ENCODE data around the gene GSTP1. TPM values are rescaled to one million over a fixed set of nuclear protein-coding genes. Genes with fewer than 3 reads are reported as not detected.
"Not testable (repeated sequence)": the region's sequence is repeated elsewhere in the genome, so short reads cannot be mapped to it uniquely, and the experiment has no call there.

The GSTP1 gene
- total RNA-seq, 1 donor from 2014 or later = 696 TPM

DNA sequence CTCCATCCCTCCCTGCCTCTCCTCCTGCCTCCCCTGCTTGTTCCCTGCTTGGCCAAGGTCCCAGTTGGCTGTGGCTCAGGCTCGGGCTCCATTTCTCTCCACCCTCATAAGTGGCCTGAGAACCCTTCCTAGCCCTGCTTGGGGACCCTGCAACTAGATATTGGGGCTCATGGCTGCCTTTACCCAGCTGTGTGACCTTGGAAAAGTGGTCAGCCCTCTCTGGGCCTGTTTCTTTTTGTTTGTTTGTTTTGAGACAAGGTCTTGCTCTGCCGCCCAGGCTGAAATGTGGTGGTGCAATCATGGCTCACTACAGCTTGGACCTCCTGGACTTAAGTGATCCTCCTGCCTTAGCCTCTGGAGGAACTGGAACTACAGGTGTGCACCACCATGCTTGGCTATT lies 40.0 kb upstream of the GSTP1 start:
- Mint-ChIP-seq H3K9me3 (ENCODE audit: unreplicated experiment) (no peaks in the 10 kb centered on the region), H3K27me3 (ENCODE audit: unreplicated experiment) (peaks cover 5% of the 10 kb centered on the region), H3K27ac (ENCODE audit: unreplicated experiment) (no peak overlapping the region), H3K36me3 (ENCODE audit: low read depth, unreplicated experiment) (no peaks in the 10 kb centered on the region), H3K4me3 (ENCODE audit: unreplicated experiment) (no peak overlapping the region), H3K4me1 (ENCODE audit: unreplicated experiment) (no peaks in the 10 kb centered on the region)
- TF ChIP-seq, protein P1, sequence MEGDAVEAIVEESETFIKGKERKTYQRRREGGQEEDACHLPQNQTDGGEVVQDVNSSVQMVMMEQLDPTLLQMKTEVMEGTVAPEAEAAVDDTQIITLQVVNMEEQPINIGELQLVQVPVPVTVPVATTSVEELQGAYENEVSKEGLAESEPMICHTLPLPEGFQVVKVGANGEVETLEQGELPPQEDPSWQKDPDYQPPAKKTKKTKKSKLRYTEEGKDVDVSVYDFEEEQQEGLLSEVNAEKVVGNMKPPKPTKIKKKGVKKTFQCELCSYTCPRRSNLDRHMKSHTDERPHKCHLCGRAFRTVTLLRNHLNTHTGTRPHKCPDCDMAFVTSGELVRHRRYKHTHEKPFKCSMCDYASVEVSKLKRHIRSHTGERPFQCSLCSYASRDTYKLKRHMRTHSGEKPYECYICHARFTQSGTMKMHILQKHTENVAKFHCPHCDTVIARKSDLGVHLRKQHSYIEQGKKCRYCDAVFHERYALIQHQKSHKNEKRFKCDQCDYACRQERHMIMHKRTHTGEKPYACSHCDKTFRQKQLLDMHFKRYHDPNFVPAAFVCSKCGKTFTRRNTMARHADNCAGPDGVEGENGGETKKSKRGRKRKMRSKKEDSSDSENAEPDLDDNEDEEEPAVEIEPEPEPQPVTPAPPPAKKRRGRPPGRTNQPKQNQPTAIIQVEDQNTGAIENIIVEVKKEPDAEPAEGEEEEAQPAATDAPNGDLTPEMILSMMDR (IDR thresholded peaks at IDR 0.05; ENCODE audit: unreplicated experiment) = no peak
- DNase-seq (ENCODE audit: low spot score) = no peak

DNA sequence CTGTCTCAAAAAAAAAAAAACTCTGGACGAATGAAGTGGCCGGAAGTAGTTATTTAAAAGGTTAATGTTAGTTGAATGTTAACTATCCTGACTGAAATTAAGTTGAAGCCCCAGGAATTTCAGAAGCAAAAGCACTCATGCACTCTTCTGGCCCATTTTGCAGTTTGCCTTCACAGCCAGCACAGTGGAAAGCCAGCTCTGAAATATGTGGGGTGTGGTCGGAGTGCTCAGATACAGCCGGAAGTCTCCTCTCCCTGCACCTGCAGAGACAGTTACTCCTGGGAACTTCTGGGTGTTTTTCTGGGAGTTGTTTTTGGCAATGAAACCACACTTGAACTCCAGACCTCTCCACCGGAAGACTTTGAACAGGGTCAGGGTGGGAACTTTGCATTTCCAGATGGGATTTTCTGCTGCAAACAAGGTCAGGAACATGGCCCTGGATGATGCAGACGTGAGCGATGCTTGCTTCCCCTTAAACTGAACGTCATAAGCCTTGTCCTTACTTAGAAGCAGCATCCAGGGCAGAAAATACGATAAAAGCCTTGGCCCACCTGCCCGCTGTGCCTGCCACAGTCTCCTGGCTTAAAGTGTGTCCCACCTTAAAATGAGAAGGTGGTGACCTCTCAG lies 38.9 kb upstream of the GSTP1 start:
- H3K4me3 Mint-ChIP-seq (ENCODE audit: unreplicated experiment) = no peak overlapping the region
- DNase-seq (ENCODE audit: low spot score) = no peak
- H3K4me1 Mint-ChIP-seq (ENCODE audit: unreplicated experiment) = no peaks in the 10 kb centered on the region
- TF ChIP-seq, protein P1 (IDR thresholded peaks at IDR 0.05; ENCODE audit: unreplicated experiment) = no peak
- H3K36me3 Mint-ChIP-seq (ENCODE audit: low read depth, unreplicated experiment) = no peaks in the 10 kb centered on the region
- no peak overlapping the region for H3K27ac Mint-ChIP-seq (ENCODE audit: unreplicated experiment)
- H3K9me3 Mint-ChIP-seq (ENCODE audit: unreplicated experiment) = no peaks in the 10 kb centered on the region
- peaks cover 5% of the 10 kb centered on the region for H3K27me3 Mint-ChIP-seq (ENCODE audit: unreplicated experiment)

DNA sequence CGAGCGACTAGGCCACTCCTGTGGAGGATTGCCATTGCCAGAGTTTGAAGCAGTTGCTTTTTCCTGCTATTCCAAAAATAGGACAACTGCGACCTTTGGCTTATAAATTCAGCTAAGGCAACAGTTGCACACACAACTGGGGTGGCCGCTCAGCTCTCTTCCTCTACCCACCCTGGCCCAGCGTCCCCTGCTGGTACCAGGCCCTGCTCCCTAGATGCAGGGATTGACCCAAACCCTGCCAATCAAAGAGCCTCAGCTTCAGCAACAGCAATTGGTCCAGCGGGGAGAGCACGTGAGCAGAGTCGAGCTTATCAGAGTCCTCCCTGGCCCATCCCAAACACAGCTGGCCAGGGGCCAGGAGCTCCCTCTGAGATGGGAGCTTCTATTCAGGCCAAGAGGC lies 38.3 kb upstream of the GSTP1 start:
- TF ChIP-seq, protein P1 (IDR thresholded peaks at IDR 0.05; ENCODE audit: unreplicated experiment) = no peak
- Mint-ChIP-seq H3K4me1 (ENCODE audit: unreplicated experiment) (no peaks in the 10 kb centered on the region), H3K9me3 (ENCODE audit: unreplicated experiment) (no peaks in the 10 kb centered on the region), H3K36me3 (ENCODE audit: low read depth, unreplicated experiment) (no peaks in the 10 kb centered on the region), H3K27me3 (ENCODE audit: unreplicated experiment) (peaks cover 5% of the 10 kb centered on the region), H3K4me3 (ENCODE audit: unreplicated experiment) (no peak overlapping the region), H3K27ac (ENCODE audit: unreplicated experiment) (no peak overlapping the region)
- DNase-seq (ENCODE audit: low spot score) = no peak

DNA sequence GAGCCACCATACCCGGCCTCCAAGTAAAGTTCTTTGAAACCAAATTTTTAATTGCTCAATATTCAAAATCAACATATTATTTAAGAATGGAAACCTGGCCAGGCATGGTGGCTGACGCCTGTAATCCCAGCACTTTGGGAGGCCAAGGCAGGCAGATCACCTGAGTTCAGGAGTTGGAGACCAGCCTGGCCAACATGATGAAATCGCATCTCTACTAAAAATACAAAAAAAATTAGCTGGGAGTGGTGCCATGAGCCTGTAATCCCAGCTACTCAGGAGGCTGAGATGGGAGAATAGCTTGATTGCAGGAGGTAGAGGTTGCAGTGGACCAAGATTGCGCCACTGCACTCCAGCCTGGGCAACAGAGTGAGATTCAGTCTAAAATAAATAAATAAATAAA lies 35.5 kb upstream of the GSTP1 start:
- not testable (repeated sequence) for H3K27me3 Mint-ChIP-seq (ENCODE audit: unreplicated experiment); DNase-seq (ENCODE audit: low spot score); H3K36me3 Mint-ChIP-seq (ENCODE audit: low read depth, unreplicated experiment); H3K27ac Mint-ChIP-seq (ENCODE audit: unreplicated experiment); H3K4me1 Mint-ChIP-seq (ENCODE audit: unreplicated experiment); H3K4me3 Mint-ChIP-seq (ENCODE audit: unreplicated experiment)
- H3K9me3 Mint-ChIP-seq (ENCODE audit: unreplicated experiment) = peaks cover 13% of the 10 kb centered on the region

DNA sequence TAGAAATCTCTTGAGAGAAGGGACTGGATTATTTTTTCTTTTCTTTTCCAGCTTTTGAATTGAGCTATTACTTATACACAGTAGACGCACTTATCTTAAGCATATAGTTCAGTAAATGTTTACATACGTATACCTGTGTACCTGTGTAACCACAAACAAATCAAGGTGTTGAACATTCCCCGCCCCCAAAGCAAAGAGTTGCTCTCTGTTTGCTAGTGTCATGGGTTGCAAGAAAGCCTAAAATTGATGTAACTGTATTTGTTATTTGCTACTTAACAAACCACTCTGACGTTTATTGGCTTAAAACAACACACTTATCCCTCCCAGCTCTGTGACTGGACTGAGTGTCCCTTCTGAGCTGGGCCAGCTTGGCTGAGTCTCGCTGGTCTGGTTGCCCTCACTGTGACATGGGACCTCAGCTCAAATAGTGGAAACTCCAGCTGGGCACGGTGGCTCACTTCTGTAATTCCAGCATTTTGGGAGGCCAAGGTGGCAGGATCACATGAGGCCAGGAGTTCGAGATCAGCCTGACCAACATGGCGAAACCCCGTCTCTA lies 35.0 kb upstream of the GSTP1 start:
- H3K36me3 Mint-ChIP-seq (ENCODE audit: low read depth, unreplicated experiment) = no peaks in the 10 kb centered on the region

More for the DNA sequence above, 35.0 kb upstream of the GSTP1 start:
- no peak overlapping the region for H3K27ac Mint-ChIP-seq (ENCODE audit: unreplicated experiment)
- H3K4me3 Mint-ChIP-seq (ENCODE audit: unreplicated experiment) = no peak overlapping the region
- H3K27me3 Mint-ChIP-seq (ENCODE audit: unreplicated experiment) = no peaks in the 10 kb centered on the region
- TF ChIP-seq, protein P1 (IDR thresholded peaks at IDR 0.05; ENCODE audit: unreplicated experiment) = no peak
- no peaks in the 10 kb centered on the region for H3K4me1 Mint-ChIP-seq (ENCODE audit: unreplicated experiment)
- peaks cover 13% of the 10 kb centered on the region for H3K9me3 Mint-ChIP-seq (ENCODE audit: unreplicated experiment)
- no peak for DNase-seq (ENCODE audit: low spot score)

Measured in endothelial cell (in vitro differentiated cells).